ENCODE results near the gene STRIP1. TPM values are rescaled to one million over a fixed set of nuclear protein-coding genes. Genes with fewer than 3 reads are reported as not detected.

The STRIP1 gene
- polyA plus RNA-seq, 1 donor = 57.4 TPM

DNA sequence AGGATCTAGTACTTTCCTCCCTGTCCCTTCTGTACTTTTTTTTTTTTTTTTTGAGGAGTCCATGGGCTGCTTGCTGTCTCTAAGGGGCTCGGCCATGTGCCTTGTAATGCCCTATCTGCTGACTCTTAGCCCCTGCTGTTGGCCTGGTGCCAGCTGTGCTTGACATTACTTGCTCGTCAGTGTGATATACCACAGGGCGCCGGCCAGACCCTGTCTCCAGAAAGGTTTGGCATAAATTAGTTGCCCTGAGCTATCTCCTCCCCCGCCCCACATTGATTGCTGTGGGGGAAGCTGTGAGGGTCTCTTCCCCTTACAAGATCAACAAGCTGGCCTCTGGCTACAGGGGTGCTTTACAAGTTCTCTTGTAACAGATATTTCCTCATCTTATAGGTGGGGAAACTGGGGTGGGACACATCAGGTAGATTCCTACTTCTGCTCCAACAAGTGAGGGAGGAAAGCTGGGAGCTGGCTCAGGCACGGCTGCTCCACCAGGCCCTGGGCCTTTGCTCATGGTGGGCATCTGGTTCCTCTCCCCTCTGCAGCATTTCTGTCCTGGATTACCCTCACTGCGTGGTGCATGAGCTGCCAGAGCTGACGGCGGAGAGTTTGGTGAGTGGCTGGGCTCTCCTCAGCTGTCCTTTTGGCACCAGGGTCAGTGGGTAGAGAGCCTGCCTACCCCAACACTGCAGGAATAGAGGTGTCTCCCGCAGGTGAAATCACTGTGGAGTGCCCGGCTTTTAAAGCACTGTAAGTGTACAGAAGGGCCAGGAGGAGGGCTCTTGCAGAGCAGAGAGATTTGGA, 15.6 kb downstream of the STRIP1 start:
- no peak for DNase-seq

DNA sequence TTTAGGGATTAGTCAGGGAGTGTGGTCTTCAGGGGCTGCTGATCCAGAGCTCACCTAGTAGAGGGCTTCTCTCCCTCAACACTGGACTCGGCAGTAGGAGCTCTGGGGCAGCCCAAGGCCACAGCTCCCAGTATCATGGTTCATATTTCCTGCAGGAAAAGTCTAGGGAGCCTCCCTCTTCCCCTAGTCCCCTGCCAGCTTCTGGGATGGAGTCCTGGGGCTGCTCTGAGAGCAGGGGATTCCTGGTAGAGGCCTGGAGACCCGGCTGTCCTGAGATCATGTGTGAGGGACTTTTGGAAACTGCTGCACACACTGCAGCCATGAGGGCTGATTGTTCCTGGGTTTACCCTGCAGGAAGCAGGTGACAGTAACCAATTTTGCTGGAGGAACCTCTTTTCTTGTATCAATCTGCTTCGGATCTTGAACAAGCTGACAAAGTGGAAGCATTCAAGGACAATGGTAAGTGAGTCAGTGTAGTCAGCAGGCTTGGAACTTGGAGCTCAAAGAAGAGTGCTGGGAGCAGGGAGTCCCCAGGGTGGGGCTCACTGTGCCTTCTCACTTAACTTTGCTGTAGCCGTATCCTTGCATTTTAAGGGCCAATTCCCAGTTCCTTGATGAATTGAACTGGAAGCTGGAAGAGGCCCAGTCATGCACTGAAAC, 16.3 kb downstream of the STRIP1 start:
- no peak for DNase-seq

DNA sequence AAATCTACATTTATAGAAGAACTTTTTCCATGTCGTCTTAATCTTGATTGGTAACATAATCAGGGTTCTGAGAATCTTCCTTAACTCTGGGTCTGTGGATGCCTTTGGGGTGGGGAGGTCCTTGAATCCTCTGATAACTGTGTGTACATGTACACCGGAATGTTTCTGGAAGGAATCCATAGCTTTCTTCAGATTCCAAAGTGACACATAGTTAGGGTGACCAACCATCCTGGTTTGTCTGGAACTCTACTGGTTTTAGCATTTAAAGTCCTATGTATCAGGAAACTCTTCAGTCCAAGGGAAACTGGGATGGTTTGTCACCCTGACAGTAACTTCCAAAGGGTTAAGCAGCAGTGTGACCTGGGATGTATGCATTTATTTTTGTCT, 16.8 kb downstream of the STRIP1 start:
- no peak for DNase-seq

DNA sequence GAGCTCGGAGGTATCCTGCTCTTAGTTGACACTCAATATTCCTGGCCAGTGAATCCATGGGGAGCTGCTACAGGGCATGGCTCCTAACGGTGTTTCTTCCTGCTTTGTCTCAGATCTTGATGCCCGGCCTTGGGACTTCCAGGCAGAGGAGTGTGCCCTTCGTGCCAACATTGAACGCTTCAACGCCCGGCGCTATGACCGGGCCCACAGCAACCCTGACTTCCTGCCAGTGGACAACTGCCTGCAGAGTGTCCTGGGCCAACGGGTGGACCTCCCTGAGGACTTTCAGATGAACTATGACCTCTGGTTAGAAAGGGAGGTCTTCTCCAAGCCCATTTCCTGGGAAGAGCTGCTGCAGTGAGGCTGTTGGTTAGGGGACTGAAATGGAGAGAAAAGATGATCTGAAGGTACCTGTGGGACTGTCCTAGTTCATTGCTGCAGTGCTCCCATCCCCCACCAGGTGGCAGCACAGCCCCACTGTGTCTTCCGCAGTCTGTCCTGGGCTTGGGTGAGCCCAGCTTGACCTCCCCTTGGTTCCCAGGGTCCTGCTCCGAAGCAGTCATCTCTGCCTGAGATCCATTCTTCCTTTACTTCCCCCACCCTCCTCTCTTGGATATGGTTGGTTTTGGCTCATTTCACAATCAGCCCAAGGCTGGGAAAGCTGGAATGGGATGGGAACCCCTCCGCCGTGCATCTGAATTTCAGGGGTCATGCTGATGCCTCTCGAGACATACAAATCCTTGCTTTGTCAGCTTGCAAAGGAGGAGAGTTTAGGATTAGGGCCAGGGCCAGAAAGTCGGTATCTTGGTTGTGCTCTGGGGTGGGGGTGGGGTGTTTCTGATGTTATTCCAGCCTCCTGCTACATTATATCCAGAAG, 19.4 kb downstream of the STRIP1 start:
- peak; percentile 26 for DNase-seq

DNA sequence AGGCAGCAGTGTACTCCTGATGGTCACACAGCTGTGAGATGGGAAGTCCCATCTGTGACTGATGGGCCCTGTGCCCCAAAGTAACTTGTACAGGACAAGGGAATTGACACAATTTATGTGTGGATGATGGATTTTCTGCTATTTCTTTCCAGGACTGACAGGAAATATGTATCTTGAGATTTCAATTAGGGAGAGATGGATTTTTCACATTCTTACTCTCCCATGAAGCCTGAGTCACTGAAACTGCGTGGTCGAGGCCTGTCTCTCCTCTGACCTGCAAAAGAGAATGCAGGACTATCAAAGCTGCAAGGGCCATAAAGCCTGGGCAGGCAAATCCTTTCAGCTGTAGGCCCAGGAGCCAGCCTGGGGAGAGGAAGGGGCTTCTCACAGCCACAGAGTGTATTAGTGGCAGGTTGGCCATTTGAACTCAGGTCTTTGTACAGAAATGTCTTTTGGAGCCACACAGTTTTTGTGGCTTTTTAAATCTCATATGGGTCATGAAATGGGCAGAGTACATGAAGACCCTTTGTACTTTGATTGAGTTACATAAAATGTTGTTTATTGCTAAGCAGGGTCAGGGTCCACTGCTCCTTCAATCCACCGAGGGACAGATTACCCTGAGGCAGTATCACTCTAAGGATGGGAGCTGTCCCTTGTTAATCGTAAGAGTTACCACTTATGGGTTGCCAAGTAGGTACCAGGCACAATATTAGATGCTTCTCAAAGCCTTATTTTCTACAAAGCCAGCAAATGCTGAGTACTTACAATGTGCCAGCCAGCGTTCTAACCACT, 21.3 kb downstream of the STRIP1 start:
- DNase-seq = no peak

DNA sequence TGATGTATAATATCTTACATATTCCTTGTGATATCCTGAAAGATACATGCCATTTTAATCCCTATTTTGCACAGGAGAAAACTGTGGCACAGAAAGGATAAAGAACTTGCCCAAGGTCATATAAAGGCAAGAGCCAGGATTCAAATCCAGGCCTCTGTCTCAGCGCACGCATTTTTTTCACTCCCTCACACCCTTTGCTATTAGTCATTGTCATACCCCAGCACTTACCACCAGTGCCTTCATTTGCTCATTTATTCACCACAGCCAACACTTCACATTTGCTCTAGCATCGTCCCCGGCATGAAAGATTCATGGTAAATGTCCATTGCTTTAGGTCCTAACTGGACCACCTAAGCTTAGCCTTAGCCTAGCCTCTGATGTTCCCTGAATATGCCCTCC, 21.9 kb downstream of the STRIP1 start:
- DNase-seq = no peak

DNA sequence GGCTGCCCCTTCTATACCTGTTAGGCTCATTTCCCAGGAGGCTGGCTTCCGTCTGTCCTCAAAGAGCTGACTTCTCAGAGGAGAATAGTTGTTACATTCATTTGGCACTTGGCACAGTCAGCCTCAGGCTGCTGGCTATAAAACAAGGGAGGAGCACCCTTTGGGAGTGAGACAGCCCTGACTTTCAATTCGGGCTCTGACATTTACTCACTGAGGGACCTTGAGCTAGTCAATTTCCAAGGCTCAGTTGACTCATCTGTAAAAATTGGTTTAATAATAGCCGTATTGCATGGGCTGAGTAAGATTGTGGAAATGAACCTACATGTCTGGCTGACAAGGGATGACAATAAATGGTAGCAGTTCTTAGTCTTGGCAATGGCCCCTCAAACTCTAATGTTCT, 22.4 kb downstream of the STRIP1 start:
- DNase-seq = no peak

DNA sequence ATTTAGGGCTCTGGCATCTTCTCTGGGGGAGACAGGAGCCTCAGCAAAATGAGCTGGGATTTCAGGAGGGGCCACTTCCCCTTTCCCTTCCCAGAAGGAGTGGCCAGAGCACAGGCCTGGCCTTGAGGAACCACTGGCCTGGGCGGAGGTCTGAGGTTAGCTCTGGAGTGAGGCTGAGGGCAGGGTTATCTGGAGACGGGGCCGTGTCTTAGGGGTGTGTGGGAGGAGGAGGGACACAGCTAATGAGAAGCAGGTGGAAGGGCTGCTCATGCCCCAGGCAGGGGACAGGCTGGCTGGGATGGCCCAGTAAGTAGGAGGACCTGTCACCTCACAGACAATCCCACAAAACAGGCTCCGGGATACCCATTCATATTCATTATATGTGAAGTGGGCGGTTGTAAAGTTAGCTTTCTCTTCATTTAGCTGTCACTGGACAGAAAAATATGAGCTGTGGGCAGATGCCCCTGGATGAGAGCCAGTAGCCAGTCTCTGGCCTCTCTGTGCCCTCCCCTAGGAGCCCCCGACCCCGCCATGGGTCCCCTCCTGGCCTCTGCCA, 23.6 kb downstream of the STRIP1 start:
- DNase-seq = no peak

DNA sequence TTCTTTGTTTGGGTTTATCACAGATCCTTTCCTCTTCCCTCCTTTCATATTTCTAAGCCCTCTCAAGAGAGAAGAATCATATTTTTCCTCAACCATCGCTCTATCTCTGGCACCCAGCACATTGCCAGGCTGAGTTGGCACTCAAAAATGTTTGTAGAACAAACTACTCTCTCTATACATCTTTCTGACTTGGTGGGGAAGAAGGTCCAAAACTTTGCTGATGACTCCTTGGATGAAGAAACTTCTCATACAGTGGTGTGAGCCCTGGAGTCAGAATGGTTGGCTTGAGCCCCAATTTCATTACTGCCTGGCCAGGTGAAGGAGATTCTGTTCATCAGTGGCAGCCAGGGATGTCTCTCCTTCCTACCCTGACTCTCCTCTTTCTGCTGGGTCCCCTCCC, 24.2 kb downstream of the STRIP1 start:
- DNase-seq = no peak

DNA sequence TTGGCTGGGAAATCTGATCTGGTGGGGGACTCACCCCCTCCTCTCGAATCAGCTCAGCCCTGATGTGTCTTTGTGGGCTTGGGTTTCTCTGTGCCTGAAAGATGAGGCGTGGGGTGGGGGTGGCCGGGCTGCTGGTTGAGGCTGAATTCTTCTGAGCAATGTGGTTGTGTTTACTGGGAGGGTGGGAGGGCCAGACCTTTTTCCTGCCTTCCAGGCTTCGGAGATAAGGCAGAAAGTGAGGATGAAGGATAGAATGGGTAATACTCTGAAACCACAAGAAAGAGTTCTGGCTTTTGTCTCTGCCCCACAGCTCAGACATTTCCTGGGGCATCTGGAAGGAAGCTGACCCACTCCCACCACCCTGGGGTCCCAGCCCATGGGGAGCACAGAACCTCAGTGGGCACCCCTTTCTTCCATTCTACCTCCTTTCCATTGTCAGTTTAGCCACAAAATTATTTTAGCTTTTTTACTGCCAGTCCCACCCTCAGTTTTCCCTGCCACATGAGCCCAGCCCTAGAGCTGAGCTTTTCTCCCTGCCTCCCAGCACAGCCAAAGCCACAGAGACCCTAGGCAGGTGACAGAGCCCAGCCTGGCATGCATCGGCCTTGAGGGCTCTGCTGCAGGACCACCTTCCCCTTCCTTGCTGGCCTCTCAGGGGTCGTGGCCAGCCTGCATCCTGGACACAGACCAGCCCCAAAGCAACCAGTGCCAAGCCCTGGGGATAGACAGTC, 24.9 kb downstream of the STRIP1 start:
- peak; percentile 43 for DNase-seq

DNA sequence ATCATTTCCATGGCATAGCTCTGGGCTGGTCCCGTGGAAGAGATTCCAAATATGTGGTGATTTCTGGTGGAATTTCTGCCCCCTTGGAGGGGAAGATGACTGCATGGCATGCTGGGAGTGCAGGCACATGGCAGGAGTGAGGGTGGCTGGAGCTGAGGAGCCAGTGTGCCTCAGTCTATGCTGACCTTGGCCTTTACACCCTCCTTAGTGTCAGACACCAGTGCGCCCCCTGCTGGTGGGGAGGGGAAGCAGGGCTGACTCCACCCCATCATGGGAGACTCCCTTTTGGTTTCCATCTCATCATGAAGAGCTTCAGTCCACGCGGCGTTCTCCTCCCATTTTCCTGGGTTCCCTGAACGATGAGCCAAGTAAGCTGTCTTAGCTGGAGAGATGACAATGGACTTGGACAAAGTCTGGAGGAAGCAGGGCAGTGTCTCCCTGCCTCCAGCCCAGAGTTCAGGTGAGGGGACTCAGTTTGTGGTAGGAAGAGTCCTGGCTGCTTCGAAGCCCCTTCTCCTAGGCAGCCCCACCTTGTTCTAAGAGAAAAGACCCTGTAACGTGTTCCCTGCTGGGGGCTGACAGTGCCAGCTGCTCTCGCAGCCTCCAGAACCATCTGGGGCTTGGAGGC, 25.7 kb downstream of the STRIP1 start:
- DNase-seq = no peak

DNA sequence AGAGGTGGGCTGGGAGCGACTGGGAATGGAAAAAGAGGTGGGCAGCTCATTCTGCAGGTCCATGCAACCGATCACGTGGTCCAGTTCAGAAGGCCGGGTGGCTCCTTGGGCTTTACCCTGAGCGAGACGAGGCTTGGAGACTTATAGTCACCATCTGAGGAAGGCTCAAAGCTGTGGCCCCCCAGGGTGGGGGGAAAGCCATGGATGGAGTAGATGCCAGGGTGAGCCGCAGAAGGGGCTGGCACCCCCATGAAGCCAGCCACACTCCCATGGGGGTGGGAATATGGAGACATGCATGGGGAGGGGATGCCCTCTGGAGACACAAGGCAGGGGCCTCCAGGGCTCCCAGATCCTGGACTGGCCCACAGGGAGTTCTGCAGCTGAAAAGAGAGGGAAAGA, 26.2 kb downstream of the STRIP1 start:
- DNase-seq = no peak

DNA sequence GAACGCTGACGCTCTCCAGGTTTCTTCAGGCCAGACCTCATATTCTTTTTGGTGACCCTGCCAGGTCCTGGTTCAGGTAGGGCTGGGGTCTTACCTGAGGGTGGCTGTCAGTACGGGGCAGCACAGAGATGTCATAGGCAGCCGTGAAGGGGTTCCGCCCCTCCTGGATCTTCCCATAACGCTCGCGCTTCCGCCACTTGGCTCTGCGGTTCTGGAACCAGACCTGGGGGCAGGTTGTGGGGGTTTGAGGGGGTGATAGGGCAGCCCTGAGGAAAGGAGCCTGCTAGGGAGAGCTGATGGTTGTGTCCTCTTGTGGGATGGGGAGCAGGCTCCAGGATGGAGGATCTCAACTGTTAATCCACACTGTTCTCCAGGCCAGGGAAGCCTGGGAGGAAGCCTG, 26.9 kb downstream of the STRIP1 start:
- DNase-seq = no peak

DNA sequence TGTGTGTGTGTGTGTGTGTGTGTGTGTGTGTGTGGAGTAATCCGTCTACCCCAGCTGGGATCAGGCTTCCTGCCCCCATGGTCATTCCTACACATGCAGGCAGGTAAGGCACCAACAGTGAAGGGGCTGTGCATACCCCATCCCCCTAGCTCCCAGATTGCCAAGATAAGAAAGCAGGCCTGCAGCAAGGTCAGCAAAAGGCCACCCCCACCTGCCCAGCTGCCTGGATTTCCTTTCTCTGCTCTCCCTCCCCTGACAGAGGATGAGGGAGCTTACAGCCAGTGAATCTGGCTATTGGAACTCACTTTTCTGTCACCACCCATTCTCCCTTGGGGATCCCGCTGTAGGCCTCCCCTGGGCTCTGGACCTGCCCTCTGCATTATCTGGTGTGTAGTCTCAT, 28.2 kb downstream of the STRIP1 start:
- DNase-seq = no peak

DNA sequence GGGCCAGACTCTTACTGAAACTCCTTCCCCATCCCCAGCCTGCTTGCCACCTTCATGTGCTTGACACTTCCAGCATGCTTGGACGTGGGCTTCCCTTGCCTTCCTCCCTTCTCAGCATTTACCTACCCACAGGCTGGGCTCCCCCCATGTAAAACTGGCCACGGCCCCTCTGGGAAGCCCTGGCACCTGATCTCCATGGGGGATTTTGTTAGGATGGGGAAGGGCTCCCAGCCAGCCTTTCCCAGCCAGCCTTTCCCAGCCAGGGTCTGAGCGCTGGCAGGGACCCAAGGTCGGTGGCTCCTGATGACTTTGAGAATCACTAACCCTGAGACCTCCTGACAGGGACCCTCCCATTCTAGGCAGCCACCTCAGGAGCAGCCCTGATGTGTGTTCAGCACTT, 29.4 kb downstream of the STRIP1 start:
- no peak for DNase-seq

DNA sequence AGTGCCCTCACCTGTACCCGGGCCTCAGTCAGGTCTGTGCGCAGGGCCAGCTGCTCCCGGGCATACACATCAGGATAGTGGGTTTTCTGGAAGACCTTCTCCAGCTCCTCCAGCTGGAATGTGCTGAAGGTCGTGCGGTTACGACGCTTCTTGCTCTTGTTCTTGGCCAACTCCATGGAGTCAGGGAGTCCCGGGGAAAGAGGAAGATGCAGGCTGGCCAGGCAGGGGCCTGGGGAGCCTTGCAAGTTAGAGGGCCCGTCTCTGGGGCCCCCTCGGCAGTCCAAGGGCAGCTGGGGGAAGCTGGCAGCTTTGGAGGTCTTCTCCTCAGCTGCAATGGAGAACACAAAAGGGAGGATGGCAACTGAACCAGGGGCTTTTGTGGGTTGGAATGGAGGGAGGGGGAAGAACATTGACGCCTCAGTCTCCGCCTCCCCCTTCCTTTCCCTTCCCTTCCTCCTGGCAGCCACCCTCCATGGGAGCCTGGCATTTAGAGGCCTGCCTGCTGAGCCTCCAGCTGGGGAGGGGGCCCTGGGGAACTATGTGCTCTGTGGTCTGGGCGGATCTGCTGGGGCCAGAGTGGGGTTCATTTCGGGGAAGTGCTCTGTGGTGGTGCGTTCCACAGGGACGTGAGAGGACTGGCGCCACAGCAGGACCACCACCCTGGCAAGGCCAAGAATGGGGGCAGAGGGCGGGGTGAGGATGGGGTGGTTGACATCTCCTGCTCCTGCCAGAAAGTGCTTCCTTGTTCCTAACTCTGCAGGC, 30.3 kb downstream of the STRIP1 start:
- DNase-seq = no peak

DNA sequence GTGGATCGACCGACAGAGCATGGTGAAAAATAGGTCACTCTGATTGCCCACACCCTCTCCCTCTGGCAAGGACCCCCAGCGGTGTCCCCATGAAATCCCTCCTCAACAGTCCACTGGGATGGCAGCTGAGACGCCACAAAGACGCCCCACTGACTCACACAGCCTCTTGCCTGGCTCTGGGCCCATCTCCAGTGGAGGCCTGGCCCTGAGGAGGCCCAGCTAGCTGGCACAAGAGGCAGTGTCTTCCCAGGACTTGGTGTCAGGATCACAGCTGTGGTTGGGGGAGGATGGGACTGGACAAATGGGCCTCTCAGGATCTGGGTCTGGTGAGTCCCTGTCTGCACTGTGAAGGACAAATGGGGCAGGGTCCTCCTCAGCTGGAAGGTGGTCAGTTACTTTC, 31.4 kb downstream of the STRIP1 start:
- DNase-seq = no peak

DNA sequence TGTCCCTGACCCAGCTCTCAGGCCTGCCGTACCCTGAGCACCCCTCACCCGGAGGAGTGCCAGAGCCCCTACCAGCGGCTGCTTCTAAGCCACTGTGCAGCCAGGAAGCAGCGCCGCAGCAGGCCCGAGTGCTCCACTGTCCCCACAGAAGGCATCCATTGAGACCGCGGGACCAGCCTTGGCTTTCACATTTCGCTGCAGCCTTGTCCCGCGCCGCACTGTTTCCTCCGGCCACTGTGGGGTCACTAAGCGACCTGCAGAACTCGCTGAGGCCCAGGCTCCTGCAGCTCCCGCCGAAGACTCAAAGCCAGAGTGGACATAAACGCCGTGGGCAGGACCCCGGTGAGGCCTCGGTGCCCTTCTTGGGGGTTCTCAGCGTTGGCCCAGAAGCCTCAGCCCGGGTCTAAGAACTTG, 33.1 kb downstream of the STRIP1 start:
- DNase-seq = no peak

DNA sequence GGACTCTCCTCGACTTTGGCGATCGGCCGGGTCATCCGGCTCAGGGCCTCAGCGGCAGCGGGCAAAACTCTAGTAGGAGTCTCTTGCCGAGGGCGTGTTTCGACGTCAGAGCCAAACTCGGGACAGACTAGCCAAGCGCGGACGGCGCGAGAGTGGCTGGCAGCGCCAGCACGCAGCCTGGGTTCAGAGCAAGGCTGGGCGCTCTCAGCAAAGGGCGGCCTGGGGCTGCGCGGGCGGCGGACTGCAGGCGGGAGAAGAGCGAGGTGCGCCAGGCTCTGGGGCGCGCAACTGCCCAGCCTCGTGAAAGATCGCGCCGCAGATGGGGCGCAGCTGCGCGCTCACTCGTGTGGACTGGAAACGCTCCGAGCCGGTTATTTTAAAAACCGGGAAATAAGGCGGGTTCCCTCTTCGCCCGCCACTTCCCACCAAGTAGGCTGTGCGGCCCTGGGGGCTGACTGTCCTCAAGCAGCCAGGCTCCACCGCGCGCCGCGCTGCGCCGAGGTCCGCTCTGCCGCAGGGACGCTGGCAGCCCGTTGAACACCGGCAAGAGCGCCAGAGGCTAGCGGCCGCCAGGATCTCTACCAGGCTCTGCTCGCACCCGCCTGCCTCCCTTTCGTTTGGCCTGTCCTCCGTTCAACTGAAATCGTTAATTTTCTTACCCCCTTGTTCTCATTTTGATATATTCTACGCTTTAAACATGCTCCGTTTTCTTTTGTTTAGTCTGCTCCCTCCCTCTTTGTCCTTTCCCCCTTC, 33.6 kb downstream of the STRIP1 start:
- peak; percentile 21 for DNase-seq

All from left kidney (tissue), 2 donors.